Adrenal gland (tissue), 5 donors: ENCODE measurements around the gene SEZ6.

Source experiments
- POLR2A ChIP-seq, 2 donors: fragments of 450-650 bp; IDR thresholded peaks; one replicate each; pipeline ENCODE4 v1.6.1; 2017; ENCODE audit warnings: antibody characterized with exemption in 2 of 2, mild to moderate bottlenecking in 2 of 2, moderate library complexity in 1 of 2
- TF ChIP-seq, protein P1 (sequence below), 6 experiments: fragments of 450-650 bp in 4 of 6; fragments of 200-600 bp in 2 of 6; sonication (generic) in 1 of 6; IDR thresholded peaks; 1 replicate in 5 of 6; 2 replicates in 1 of 6; pipeline versions ENCODE4 v1.5.1 to v1.8.0; 2016 to 2021; ENCODE audit warnings: antibody characterized with exemption in 6 of 6, mild to moderate bottlenecking in 2 of 6, moderate library complexity in 1 of 6
- donor health status: DM: no; HTN: no; CAD: no.

DNA sequence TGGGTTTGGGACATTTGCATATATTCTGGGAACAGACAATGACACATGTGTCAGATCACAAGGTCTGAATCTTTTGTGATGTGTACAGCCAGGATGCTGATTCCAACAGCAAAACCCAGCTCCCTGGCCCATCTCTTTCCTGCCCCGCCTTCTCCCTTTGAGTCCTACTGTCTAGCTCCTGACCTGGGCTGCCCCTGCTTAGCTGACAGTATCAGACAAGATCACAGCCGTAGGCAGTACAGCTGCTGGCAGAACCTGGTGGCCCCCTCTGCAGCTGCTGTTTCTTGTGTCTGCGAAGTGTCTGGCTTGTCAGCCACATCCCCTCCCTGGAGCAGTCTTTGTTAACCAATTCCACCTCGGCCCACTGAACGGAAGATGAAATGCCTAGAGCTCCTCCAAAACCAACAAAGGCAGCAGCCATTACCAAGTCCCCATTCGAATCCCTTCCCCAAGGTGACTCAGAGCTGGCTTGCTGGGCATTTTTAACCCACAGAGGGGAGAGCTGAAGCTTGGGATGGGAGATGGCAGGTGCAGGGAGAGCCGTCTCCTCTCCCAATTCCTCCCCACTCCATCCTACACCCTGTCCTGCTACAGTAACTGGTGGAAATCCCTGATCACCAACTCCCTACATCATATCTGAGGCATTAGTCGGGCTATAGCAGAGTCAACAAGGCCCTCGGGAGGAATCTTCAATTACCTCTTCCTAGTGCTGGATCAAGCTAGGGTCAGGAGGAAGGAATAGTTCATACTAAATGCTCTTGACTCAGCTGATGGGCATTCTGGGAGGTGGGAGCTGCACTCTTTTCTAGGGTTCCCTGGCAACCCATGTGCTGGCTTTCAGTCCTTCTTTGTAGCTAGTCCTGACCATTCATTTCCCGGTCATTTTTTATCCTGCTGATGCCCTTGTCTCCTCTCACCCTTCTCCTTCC lies 42.9 kb upstream of the SEZ6 start:
- TF ChIP-seq POLR2A (IDR thresholded peaks at IDR 0.05) = no peak
- TF ChIP-seq, protein P1, sequence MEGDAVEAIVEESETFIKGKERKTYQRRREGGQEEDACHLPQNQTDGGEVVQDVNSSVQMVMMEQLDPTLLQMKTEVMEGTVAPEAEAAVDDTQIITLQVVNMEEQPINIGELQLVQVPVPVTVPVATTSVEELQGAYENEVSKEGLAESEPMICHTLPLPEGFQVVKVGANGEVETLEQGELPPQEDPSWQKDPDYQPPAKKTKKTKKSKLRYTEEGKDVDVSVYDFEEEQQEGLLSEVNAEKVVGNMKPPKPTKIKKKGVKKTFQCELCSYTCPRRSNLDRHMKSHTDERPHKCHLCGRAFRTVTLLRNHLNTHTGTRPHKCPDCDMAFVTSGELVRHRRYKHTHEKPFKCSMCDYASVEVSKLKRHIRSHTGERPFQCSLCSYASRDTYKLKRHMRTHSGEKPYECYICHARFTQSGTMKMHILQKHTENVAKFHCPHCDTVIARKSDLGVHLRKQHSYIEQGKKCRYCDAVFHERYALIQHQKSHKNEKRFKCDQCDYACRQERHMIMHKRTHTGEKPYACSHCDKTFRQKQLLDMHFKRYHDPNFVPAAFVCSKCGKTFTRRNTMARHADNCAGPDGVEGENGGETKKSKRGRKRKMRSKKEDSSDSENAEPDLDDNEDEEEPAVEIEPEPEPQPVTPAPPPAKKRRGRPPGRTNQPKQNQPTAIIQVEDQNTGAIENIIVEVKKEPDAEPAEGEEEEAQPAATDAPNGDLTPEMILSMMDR (IDR thresholded peaks at IDR 0.05) = no peak
